Panc1 (cell line): Measurements from ENCODE around the gene GFOD2.

Experiments used
- POLR2AphosphoS5 ChIP-seq: IDR thresholded peaks from 2 replicates; pipeline ENCODE4 v1.6.1; 2012; ENCODE audit warnings: mild to moderate bottlenecking, low read depth, low read length, moderate library complexity
- SIN3A ChIP-seq: IDR thresholded peaks from 2 replicates; pipeline ENCODE4 v1.6.1; 2012; ENCODE audit warnings: low read depth, mild to moderate bottlenecking, low read length, moderate library complexity, borderline replicate concordance; ENCODE audit not compliant: insufficient read depth
- TCF7L2 ChIP-seq: IDR thresholded peaks from 2 replicates; pipeline ENCODE4 v1.6.1; 2011; ENCODE audit warnings: mild to moderate bottlenecking, low read depth, low read length, inconsistent platforms
- TF ChIP-seq, protein P1 (sequence below): fragments of 450-650 bp; IDR thresholded peaks from 2 replicates; pipeline ENCODE4 v1.5.1; 2017; ENCODE audit warnings: mild to moderate bottlenecking
- TF ChIP-seq, protein P2 (sequence below), 2 experiments: IDR thresholded peaks; 2 replicates each; pipeline ENCODE4 v1.6.1; 2011 to 2012; ENCODE audit warnings: low read depth in 2 of 2, control low read depth in 1 of 2, low read length in 1 of 2, mild to moderate bottlenecking in 1 of 2, moderate library complexity in 1 of 2; ENCODE audit not compliant: insufficient read depth in 1 of 2

DNA sequence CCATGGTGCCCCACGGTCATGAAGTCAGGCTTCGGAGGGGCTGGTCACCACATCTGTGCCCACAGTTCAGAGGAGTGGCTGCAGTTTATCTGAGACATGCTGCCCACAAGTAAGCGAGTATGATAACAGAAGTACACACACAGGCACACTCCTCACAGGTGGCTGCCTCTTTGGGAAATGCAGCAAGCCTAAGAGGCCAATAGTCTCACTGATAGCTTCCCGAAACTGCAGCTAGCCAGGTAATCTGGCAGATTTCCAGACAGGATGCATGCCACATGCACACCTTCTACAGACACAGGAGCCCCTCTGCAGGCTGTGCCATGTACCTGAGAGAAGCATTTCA is 12.6 kb upstream of the GFOD2 start:
- TF ChIP-seq, protein P1, sequence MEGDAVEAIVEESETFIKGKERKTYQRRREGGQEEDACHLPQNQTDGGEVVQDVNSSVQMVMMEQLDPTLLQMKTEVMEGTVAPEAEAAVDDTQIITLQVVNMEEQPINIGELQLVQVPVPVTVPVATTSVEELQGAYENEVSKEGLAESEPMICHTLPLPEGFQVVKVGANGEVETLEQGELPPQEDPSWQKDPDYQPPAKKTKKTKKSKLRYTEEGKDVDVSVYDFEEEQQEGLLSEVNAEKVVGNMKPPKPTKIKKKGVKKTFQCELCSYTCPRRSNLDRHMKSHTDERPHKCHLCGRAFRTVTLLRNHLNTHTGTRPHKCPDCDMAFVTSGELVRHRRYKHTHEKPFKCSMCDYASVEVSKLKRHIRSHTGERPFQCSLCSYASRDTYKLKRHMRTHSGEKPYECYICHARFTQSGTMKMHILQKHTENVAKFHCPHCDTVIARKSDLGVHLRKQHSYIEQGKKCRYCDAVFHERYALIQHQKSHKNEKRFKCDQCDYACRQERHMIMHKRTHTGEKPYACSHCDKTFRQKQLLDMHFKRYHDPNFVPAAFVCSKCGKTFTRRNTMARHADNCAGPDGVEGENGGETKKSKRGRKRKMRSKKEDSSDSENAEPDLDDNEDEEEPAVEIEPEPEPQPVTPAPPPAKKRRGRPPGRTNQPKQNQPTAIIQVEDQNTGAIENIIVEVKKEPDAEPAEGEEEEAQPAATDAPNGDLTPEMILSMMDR: no peak
- no peak for TF ChIP-seq POLR2AphosphoS5
- TF ChIP-seq SIN3A: no peak
- TF ChIP-seq TCF7L2: no peak
- TF ChIP-seq, protein P2, sequence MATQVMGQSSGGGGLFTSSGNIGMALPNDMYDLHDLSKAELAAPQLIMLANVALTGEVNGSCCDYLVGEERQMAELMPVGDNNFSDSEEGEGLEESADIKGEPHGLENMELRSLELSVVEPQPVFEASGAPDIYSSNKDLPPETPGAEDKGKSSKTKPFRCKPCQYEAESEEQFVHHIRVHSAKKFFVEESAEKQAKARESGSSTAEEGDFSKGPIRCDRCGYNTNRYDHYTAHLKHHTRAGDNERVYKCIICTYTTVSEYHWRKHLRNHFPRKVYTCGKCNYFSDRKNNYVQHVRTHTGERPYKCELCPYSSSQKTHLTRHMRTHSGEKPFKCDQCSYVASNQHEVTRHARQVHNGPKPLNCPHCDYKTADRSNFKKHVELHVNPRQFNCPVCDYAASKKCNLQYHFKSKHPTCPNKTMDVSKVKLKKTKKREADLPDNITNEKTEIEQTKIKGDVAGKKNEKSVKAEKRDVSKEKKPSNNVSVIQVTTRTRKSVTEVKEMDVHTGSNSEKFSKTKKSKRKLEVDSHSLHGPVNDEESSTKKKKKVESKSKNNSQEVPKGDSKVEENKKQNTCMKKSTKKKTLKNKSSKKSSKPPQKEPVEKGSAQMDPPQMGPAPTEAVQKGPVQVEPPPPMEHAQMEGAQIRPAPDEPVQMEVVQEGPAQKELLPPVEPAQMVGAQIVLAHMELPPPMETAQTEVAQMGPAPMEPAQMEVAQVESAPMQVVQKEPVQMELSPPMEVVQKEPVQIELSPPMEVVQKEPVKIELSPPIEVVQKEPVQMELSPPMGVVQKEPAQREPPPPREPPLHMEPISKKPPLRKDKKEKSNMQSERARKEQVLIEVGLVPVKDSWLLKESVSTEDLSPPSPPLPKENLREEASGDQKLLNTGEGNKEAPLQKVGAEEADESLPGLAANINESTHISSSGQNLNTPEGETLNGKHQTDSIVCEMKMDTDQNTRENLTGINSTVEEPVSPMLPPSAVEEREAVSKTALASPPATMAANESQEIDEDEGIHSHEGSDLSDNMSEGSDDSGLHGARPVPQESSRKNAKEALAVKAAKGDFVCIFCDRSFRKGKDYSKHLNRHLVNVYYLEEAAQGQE (IDR thresholded peaks at IDR 0.05; ENCODE audit: insufficient read depth in 1 of 2, low read depth in 2 of 2, low read length in 1 of 2): no peak
